Liver (tissue), 9 donors: ENCODE results near the gene BDH2. TPM values are rescaled to one million over a fixed set of nuclear protein-coding genes. Genes with fewer than 3 reads are reported as not detected.

Source experiments
- DNase-seq: peaks from one replicate; pipeline ENCODE4 v3.0.0-alpha.2; 2017; ENCODE audit warnings: low spot score
- H3K27ac ChIP-seq, 2 donors: one replicate each; pipeline ENCODE4 v1.7.0; 2013; ENCODE audit warnings: inconsistent platforms in 2 of 2, low read length in 2 of 2, control low read depth in 1 of 2, low read depth in 1 of 2, mild to moderate bottlenecking in 1 of 2
- H3K27me3 ChIP-seq, 4 donors: one replicate each; pipeline versions ENCODE4 v1.6.1 to v1.7.0; 2013; ENCODE audit warnings: low read length in 3 of 4, inconsistent platforms in 1 of 4, mild to moderate bottlenecking in 1 of 4, moderate library complexity in 1 of 4; ENCODE audit not compliant: control insufficient read depth in 4 of 4, insufficient read depth in 4 of 4
- H3K36me3 ChIP-seq, 4 donors: one replicate each; pipeline versions ENCODE4 v1.6.1 to v1.7.0; 2013; ENCODE audit warnings: low read length in 3 of 4, mild to moderate bottlenecking in 3 of 4, low read depth in 1 of 4, moderate library complexity in 1 of 4; ENCODE audit not compliant: control insufficient read depth in 4 of 4, insufficient read depth in 3 of 4
- H3K4me1 ChIP-seq, 4 donors: one replicate each; pipeline versions ENCODE4 v1.6.1 to v1.7.0; 2013; ENCODE audit warnings: low read length in 3 of 4, mild to moderate bottlenecking in 3 of 4, moderate library complexity in 1 of 4; ENCODE audit not compliant: control insufficient read depth in 4 of 4, insufficient read depth in 4 of 4
- H3K4me3 ChIP-seq, 3 donors: one replicate each; pipeline versions ENCODE4 v1.6.1 to v1.7.0; 2013; ENCODE audit warnings: low read length in 3 of 3, control low read depth in 1 of 3, low read depth in 1 of 3, mild to moderate bottlenecking in 1 of 3
- H3K9ac ChIP-seq, 2 donors: one replicate each; pipeline ENCODE4 v1.7.0; 2013; ENCODE audit warnings: low read length in 2 of 2, mild to moderate bottlenecking in 2 of 2, moderate library complexity in 2 of 2, control low read depth in 1 of 2, low read depth in 1 of 2
- H3K9me3 ChIP-seq, 4 donors: one replicate each; pipeline versions ENCODE4 v1.6.1 to v1.7.0; 2013; ENCODE audit warnings: low read length in 3 of 4; ENCODE audit not compliant: control insufficient read depth in 4 of 4
- CTCF ChIP-seq: fragments of 150-350 bp; IDR thresholded peaks from 2 replicates; pipeline ENCODE4 v1.5.1; 2017; ENCODE audit warnings: improper control_type of control experiment, low read depth, low read length; ENCODE audit not compliant: missing input control
- FOXA1 ChIP-seq: IDR thresholded peaks from 2 replicates; pipeline ENCODE4 v1.6.1; 2016; ENCODE audit warnings: antibody characterized with exemption
- FOXA2 ChIP-seq: IDR thresholded peaks from 2 replicates; pipeline ENCODE4 v1.6.1; 2016; ENCODE audit warnings: antibody characterized with exemption
- GABPA ChIP-seq, 2 donors: IDR thresholded peaks in 1 of 2; conservative IDR thresholded peaks in 1 of 2; 2 replicates each; pipeline ENCODE4 v1.6.1; 2016; ENCODE audit warnings: antibody characterized with exemption in 2 of 2, mild to moderate bottlenecking in 1 of 2, moderate library complexity in 1 of 2
- HNF4A ChIP-seq, 2 donors: conservative IDR thresholded peaks; 2 replicates each; pipeline ENCODE4 v1.6.1; 2016; ENCODE audit warnings: antibody characterized with exemption in 2 of 2, mild to moderate bottlenecking in 2 of 2
- HNF4G ChIP-seq: IDR thresholded peaks from 2 replicates; pipeline ENCODE4 v1.6.1; 2016; ENCODE audit warnings: antibody characterized with exemption
- NR2F2 ChIP-seq: IDR thresholded peaks from 2 replicates; pipeline ENCODE4 v1.6.1; 2016; ENCODE audit warnings: antibody characterized with exemption
- RAD21 ChIP-seq, 2 donors: IDR thresholded peaks; 2 replicates each; pipeline ENCODE4 v1.6.1; 2016; ENCODE audit warnings: antibody characterized with exemption in 2 of 2, mild to moderate bottlenecking in 2 of 2
- REST ChIP-seq: IDR thresholded peaks from 2 replicates; pipeline ENCODE4 v1.6.1; 2016; ENCODE audit warnings: antibody characterized with exemption, mild to moderate bottlenecking
- RXRA ChIP-seq, 2 donors: IDR thresholded peaks; 2 replicates each; pipeline ENCODE4 v1.6.1; 2017 to 2018; ENCODE audit warnings: antibody characterized with exemption in 2 of 2, mild to moderate bottlenecking in 1 of 2
- SP1 ChIP-seq: IDR thresholded peaks from 2 replicates; pipeline ENCODE4 v1.6.1; 2018; ENCODE audit warnings: antibody characterized with exemption, mild to moderate bottlenecking
- YY1 ChIP-seq: IDR thresholded peaks from 2 replicates; pipeline ENCODE4 v1.6.1; 2016; ENCODE audit warnings: antibody characterized with exemption, mild to moderate bottlenecking
- WGBS: extraction: QIAGEN DNeasy Blood & Tissue Kit; methylation state at CpG from one replicate; pipeline ENCODE4 v1.1.7; 2013; 5-methylcytosine and 5-hydroxymethylcytosine counted together
- polyA plus RNA-seq, 2 donors: library from polyadenylated mRNA; stranded (reverse) in 1 of 2; unstranded in 1 of 2; fragments of 200-250 nt in 1 of 2; fragments of >200 nt in 1 of 2; fragmentation: Nextera tagmentation in 1 of 2; extraction: Ambion mirVana in 1 of 2; gene quantifications; one replicate each; pipeline versions ENCODE4 v1.2.1 to v1.2.3, GENCODE V29; 2013 to 2015
- total RNA-seq, 2 donors: library from RNA; depleted of rRNA; stranded (reverse); fragments of >200 nt; gene quantifications; one replicate each; pipeline ENCODE4 v1.2.3, GENCODE V29; 2014
- TF ChIP-seq, protein P1 (sequence below): IDR thresholded peaks from 2 replicates; pipeline ENCODE4 v1.6.1; 2016; ENCODE audit warnings: antibody characterized with exemption
- donor health status: healthy.
- donor health status: healthy.
- donor health status: healthy.
- donor health status: healthy.
- donor health status: healthy.

The BDH2 gene
- total and polyA plus RNA-seq, 4 donors = 16.6 to 88.5 (median 35.5) TPM

DNA sequence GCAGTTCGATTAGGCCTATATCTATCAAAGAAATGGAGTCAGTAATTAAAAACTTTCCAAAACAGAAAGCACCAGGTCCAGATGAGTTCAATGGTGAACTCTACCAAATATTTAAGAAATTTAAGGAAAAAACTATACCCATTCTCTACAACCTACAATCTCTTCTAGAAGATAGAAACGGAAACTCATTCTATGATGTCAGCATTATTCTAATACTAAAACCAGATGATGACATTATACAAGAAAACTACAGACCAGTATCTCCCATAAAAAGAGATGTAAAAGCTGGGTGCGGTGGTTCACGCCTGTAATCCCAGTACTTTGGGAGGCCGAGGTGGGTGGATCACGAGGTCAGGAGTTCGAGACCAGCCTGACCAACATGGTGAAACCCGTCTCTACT lies 29.5 kb upstream of the BDH2 start:
- Histone ChIP-seq H3K27ac (no peak overlapping the region), H3K36me3 (no peaks in the 10 kb centered on the region), H3K27me3 (no peaks in the 10 kb centered on the region), H3K4me1 (peaks cover 0 to 4% (median 1%) of the 10 kb centered on the region in 4 donors), H3K9ac (no peak overlapping the region), H3K9me3 (no peaks in the 10 kb centered on the region), H3K4me3 (no peak overlapping the region)
- no peak for DNase-seq
- TF ChIP-seq, protein P1, sequence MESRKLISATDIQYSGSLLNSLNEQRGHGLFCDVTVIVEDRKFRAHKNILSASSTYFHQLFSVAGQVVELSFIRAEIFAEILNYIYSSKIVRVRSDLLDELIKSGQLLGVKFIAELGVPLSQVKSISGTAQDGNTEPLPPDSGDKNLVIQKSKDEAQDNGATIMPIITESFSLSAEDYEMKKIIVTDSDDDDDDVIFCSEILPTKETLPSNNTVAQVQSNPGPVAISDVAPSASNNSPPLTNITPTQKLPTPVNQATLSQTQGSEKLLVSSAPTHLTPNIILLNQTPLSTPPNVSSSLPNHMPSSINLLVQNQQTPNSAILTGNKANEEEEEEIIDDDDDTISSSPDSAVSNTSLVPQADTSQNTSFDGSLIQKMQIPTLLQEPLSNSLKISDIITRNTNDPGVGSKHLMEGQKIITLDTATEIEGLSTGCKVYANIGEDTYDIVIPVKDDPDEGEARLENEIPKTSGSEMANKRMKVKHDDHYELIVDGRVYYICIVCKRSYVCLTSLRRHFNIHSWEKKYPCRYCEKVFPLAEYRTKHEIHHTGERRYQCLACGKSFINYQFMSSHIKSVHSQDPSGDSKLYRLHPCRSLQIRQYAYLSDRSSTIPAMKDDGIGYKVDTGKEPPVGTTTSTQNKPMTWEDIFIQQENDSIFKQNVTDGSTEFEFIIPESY = no peak
- no peak for TF ChIP-seq YY1
- 97% methylated on average over 8 of the region's 8 CpGs for WGBS

DNA sequence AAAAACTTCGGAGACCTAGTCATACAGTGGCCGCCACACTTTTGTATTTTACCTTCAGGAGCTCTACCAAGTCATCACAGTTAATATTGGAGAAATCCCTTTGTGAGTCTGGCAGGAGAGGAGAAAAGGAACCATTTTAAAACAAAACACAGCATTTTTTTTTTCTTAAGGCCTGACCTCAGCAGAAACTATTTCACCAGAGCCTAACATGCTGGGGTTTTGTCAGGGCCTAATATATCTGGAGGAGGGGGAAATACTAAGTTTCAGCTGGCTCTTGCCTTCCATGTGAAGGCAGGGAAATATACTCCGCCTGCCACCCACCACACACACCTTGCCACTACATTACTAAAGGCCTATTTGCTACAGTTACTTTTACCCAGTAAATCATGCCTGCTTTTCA lies 26.5 kb upstream of the BDH2 start:
- no peak overlapping the region for H3K9ac ChIP-seq

GRCh38 chr4:103123114-103123513 lies 23.5 kb upstream of the BDH2 start:
- no peak overlapping the region for H3K27ac ChIP-seq
- no peaks in the 10 kb centered on the region for H3K27me3 ChIP-seq
- H3K9ac ChIP-seq = no peak overlapping the region
- H3K4me3 ChIP-seq = no peak overlapping the region
- 97% methylated on average over 3 of the region's 3 CpGs for WGBS
- no peaks in the 10 kb centered on the region for H3K9me3 ChIP-seq
- no peaks in the 10 kb centered on the region for H3K36me3 ChIP-seq
- H3K4me1 ChIP-seq = peaks cover 0 to 4% (median 1%) of the 10 kb centered on the region in 4 donors
- DNase-seq = no peak
- TF ChIP-seq YY1 (no peak), GABPA (IDR thresholded peaks at IDR 0.05 in 1 of 2, conservative IDR thresholded peaks at IDR 0.05 in 1 of 2) (no peak), HNF4G (no peak), HNF4A (conservative IDR thresholded peaks at IDR 0.05) (no peak), REST (no peak), FOXA2 (no peak), FOXA1 (no peak)
- TF ChIP-seq, protein P1 = no peak

More for the DNA sequence above, 26.5 kb upstream of the BDH2 start:
- peaks cover 0 to 4% (median 1%) of the 10 kb centered on the region in 4 donors for H3K4me1 ChIP-seq
- no peak overlapping the region for H3K4me3 ChIP-seq
- DNase-seq = no peak
- H3K27me3 ChIP-seq = no peaks in the 10 kb centered on the region
- no peaks in the 10 kb centered on the region for H3K36me3 ChIP-seq
- TF ChIP-seq CTCF (no peak), NR2F2 (no peak), RXRA (IDR thresholded peaks at IDR 0.05) (no peak), FOXA1 (no peak), RAD21 (IDR thresholded peaks at IDR 0.05) (no peak), SP1 (no peak), YY1 (no peak), FOXA2 (no peak), HNF4A (conservative IDR thresholded peaks at IDR 0.05) (no peak)
- TF ChIP-seq, protein P1 = no peak
- 95% methylated on average over 3 of the region's 3 CpGs for WGBS
- H3K9me3 ChIP-seq = no peaks in the 10 kb centered on the region
- H3K27ac ChIP-seq = no peak overlapping the region
